Activated CD4-positive, CD25-positive, alpha-beta regulatory T cell treated with anti-CD3 and anti-CD28 coated beads, Interleukin-2, amount 50 U/mL, for 72 hours (primary cell): Measurements from ENCODE around the gene HYAL2.

Source experiments
- DNase-seq: peaks from one replicate; pipeline ENCODE4 v3.0.0; 2021

The HYAL2 gene

DNA sequence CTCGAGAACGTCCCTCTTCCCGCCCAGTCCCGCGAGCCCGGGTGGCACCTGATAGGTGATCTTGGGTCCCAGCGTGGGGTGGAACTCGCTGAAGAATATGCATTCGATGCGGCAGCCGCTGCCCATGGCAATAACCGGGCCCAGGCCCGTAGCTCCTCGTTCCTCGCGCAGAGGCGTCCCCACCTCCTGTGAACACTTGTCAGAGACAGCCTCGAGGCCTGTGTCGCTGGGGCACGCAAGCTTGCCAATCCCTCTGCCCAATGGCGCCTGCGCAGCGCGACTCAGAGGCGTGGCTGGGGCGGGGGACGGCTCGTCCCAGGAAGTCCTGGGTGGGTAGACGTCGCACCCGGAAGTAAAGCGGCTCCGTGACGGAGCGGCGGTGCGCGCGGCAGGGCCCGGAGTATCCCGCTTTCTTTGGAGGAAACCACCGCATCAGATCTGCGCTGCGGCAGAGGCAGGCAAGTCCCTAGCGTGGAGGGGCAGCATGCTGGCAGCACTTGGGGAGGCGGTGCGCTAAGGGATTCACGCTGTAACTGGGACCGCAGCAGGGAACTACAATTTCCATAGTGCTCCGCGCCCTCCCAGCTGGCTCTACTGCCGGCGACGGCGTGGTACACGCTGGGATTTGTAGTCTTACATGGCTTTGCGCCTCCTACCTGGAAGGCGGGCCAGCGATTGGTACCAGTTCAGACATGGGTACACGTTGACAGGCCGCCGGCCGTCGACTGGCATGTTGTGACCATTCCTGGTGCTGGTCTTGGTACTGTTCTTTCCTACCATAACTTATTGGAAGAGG is 28.2 kb upstream of the HYAL2 start, which contains the start of the genes CYB561D2 and NPRL2:
Gene CYB561D2, plus strand, starts transcription at position 336 of the 796 bp plus-strand sequence. CDS start 572 bp downstream, outside the sequence.
Gene NPRL2, minus strand, starts transcription at position 249 of the 796 bp plus-strand sequence. Its CDS starts 123 bp downstream, at position 126.
- DNase-seq: peak; percentile 99

DNA sequence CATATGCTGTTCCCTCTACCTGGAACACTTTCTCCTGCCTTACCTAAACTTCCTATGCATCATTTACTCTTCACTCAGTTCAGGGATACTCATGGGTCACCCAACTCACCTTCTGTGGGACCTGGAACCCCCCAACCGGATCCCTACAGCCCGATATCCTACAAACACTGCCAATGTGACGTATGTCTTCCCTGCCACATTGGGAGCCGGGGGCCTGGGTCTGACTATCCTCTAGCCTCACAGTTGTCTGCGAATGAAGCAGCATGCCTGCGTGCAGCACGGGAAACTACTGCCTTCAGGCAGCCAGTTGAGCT is 27.6 kb upstream of the HYAL2 start:
- DNase-seq: no peak

DNA sequence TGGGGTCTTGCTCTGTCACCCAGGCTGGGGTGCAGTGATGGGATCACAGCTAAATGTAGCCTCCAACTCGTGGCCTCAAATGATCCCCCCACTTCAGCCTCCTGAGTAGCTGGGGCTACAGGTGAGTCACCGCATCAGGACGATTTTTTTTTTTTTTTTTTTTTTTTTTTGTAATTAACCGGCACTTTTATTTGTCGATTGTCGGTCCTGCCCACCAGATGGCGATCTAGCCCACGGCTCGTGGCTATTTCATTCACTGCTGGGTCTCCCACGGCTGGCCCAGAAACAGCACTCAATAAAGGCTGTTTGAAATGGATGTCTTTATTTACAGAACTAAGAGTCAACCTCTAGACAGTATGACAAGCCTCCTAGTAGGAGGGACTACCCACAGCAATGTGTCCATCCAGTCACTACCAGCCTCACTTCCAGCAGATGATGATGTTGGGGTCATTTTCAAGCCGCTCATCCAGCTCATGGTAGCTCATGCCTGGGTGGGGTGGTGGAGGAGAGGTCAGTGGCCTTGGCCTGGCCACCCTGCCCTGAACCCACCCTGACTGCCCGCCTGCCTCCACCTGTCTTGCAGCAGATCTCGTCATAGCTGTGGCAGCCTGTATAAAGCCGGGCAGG is 24.8 kb upstream of the HYAL2 start:
- DNase-seq: peak; percentile 62

DNA sequence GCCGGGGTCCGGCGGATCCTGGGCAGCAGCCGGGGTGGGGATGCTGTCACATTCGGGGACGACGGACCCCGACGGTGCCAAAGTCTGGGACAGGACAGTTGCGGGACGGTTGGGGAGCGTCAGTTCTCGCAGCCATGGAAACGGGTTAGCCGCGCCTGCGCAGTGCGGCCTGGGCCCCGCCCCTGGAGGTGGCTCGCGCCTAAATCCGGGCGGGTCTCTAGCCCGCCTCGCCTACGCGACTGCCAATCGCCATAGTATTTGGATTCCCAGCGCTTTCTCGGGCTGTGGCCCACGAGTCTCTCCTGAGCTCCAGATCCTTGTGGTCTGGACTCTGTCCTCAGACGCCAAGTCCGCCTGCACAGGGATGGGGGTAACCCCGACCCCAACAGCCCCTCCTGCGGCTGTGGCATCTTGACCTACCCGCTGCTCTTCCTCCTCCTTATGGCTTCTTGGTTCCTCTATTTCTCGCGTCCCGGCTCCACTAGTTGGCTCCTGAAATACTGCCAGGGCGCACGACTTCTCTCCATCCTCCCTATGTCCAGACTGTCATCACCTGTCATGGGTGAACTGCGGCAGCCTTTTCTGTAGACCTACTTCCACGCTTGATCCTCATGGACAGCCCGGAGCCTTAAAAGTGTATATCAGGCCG is 23.2 kb upstream of the HYAL2 start, which contains the start of gene ZMYND10:
Gene ZMYND10, minus strand, starts transcription at position 147 of the 649 bp plus-strand sequence. CDS start 153 bp downstream, outside the sequence.
- DNase-seq: peak; percentile 79

DNA sequence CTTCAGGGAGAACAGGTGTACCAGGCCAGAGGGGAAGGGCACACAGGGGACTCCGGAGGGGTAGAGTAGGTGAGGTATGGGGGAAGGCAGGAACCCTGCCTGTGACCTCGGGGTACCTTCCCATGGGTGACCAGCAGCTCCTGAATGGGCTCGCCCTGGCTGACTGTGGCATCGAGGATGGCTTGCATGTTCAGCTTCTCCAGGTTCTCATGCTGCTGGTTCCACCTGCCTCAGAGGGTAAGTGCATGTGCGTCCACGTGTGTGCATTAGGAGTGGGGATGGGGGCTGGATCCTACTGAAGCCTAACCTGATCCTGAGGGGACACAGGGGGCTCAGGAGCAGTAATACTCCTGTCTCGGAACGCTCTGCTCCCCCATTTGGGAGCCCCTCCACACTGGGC is 22.5 kb upstream of the HYAL2 start:
- no peak for DNase-seq

DNA sequence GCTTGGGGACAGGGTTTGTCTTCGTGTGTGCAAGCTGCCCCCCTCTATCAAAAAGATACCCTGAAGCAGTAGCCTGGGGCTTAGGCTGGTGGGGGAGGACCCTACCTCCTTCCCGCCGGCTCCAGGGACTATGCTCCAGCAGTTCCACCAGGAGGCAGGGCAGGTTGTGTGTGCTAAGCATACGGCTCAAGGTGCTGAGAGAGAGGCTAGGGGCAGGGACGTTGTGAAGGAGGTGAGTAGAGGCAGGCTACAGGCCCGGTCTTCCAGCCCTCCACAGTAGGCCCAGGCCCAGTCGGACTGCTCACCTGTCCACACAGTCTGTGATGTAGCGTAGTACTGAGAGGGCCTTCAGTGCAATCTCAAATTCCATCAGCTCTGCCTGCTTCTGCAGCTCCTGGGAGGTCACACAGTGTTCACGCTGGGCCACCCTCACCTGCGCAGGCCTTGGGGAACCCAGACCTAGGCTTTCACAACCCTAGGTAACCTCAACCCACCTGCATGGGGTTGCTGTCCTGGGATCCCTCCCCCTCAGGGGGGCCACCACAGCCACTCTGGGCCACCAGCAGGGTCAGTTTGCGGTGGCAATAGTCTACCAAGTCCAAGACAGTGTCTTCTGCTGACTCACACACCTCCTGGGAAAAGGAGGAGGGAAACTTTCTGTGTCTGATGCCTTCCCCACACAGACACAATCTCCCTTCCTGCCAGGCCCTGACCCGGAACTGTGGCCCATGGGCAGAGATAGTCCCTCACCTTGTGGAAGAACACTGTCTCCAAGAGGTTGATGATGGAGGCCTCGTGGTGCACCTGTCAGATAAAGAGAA is 20.5 kb upstream of the HYAL2 start:
- no peak for DNase-seq

DNA sequence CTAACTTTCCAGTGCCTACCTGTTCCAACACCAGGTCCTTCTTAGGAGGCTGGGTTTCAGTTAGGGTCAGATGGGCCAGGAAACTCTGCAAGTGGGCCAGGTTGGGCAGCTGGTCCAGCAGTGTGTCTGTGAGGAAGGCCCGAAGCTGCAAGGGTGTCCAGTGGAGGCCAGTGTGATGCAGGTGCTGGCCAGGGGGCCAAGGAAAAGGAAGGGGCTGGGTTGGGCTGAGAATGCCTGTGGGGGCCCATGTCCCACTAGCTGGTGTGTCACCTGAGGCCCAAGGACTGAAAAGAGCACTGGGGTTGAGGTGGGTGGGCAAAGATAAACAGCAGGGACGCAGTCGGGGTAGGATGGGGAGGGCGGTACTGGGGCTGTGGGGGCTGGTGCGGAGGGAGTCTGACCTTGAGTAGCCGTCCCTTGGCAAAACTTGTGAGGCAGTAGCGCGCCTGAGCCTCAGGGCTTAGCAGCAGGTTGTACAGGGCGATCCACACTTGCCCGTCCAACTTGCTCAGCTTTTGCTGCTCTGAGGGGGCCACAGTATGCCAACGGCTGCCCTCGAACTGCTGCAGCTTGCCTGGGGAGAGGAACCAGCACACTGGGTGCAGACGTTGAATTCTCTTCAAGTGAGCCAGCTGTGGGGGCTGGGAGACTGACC is 19.6 kb upstream of the HYAL2 start:
- DNase-seq: no peak

DNA sequence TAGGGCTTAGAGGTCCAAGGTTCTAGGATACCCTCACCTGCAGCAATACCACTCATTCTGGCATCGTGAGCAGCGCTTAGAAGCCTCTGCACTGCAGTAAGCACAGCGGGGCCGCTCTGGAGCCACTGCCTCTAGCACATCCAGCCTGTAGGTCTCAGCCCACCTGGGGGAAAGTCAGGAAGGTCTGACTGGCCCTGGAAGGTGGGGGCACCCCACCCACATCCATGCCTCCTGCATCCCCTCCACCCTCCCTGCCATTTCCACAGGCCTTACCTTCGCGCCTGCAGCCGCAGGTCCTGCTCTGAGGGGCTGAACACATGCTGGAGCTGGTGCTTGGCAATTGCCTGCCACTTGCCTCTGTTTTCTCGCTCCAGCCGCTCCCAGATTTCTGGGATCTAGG is 19.0 kb upstream of the HYAL2 start:
- DNase-seq: no peak

DNA sequence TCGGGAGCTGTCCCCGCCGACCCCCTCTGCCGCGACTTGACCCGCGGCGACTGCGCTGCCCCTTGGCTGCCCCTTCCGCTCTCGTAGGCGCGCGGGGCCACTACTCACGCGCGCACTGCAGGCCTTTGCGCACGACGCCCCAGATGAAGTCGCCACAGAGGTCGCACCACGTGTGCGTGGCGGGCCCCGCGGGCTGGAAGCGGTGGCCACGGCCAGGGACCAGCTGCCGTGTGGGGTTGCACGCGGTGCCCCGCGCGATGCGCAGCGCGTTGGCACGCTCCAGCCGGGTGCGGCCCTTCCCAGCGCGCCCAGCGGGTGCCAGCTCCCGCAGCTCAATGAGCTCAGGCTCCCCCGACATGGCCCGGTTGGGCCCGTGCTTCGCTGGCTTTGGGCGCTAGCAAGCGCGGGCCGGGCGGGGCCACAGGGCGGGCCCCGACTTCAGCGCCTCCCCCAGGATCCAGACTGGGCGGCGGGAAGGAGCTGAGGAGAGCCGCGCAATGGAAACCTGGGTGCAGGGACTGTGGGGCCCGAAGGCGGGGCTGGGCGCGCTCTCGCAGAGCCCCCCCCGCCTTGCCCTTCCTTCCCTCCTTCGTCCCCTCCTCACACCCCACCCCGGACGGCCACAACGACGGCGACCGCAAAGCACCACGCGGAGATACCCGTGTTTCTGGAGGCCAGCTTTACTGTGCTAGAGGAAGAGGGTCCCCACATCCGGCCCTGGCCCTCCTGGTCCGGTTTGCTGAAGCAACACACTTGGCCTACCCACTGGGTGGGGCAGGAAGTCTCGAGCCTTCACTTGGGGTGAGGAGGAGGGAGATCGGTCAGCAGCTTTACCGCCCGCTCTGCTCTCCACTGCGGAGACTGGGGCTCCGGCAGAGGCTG is 18.1 kb upstream of the HYAL2 start, which contains the start of gene RASSF1:
Gene RASSF1, minus strand, starts transcription at position 389 of the 882 bp plus-strand sequence. Its CDS starts 31 bp downstream, at position 358.
- peak; percentile 64 for DNase-seq

DNA sequence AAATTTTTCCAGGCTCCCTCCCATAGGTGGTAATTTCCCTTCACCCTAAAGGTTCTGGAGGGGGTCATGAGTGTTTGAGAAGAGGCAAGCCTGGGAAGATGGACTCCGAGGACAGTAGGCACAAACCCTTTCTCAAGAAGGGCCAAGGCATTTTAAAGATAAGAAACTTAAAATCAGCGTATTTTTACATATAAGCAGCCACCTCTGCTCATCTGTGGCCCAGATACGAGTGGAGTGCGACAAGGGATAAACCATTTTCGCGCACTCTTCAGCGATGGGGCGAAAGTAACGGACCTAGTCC is 17.6 kb upstream of the HYAL2 start:
- no peak for DNase-seq

DNA sequence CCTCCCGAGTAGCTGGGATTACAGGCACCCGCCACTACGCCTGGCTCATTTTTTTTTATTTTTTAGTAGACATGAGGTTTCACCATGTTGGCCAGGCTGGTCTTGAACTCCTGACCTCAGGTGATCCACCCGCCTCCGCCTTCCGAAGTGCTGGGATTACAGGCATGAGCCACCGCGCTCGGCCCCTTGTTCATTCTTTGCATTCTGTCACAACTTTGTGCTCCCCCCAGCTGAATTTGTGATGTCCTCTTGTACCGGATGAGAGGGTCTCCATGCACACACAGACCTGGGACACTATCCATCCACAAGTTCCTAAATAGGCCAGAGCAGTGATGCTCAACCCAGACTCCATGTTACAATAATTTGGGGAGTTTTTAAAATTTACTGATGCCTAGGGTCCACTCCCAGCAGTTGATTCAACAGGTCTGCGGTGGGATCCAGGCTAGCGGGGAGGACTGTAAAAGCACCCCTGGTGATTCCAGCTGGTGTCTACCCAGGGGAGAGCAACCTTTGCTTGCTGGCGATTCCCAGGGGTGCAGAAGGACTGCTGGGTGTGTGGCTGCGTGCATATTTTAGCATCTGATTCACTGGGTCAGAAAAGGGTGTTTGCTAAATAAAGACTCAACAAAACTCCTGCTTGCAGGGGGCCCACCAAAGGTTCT is 17.1 kb upstream of the HYAL2 start:
- no peak for DNase-seq

DNA sequence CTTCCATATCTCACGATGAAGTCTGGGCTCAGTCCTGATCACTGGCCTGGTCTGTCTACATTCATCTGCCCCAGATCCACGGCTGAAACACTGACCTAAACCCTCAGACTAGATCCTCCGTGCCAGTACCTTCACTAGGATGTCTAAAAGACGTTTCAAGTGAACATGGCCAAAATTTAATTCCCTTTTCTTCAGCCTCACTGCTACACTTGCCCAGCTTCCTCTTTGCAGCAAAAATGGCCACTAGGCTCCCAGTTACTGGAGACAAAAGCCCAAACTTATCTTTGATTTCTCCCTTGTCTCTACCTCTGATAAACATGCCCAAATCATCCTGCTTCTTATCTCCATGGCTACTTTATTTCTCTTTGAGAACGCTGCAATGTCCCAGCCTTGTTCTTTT is 16.4 kb upstream of the HYAL2 start:
- DNase-seq: no peak

DNA sequence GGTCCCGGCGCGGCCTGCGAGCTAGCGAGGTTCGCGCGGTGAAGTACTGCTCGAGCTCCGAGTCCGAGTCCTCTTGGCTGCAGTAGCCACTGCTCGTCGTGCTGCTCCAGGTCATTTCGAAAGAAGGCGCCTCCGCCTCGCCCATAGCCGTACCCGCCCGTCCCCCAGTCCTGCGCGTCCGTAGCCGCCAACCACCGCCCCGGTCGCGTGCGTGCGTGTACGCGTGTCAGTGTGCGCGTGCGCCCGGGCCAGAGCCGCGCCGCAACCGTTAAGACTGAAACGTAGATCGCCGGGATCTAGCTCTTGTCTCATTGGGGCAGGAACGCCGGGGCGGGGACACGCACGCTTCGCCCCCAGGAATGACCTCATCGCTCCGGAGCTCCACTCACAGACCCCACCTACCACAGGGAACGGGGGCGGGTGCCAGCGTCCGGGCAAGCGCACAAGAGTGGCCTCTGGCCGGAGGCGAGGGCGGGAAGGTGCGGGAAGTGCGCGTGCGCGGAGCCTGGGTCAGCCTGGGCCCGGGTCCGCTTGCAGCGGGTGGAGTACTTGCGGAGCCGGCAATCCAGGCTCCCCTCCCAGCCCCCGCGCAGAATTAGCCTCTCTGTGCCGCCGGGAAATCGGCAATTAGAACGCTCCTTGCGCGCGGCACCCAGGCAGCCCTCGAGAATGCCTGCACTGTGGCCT is 14.8 kb upstream of the HYAL2 start:
- DNase-seq: peak; percentile 95

DNA sequence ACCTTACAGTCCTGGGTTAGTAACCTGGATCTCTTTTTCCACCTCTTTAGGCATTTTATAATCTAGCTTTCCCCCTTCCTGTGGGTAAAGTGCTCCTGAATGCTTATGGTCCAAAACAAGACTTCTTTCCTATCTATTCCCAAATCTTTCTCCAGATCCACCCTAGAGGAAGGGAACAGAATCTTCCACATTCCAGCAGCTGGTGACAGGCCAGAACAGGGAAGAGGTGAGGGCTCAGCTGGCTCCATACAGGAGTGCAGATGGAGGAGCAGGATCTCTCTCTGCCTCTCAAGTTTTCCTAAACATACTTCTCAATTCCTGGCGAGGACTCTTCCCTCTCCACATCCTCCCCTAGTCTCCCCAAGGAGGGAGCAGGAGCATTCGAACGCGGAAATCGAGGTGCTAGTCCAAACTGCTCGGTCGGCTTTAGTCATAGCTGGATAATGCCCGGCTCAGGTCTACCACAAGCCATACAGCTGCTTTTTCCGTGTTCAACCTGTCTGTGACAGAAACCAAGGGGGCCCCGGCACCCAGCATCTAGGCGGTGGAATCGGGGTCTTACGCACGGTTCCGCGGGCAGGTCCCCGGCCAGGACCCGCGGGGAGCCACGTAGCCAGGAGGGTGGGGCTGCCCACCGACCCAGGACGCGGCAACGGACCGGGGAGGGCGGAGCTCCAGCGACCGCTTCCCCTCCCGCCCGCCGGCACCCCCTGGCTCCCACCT is 14.1 kb upstream of the HYAL2 start:
- no peak for DNase-seq

DNA sequence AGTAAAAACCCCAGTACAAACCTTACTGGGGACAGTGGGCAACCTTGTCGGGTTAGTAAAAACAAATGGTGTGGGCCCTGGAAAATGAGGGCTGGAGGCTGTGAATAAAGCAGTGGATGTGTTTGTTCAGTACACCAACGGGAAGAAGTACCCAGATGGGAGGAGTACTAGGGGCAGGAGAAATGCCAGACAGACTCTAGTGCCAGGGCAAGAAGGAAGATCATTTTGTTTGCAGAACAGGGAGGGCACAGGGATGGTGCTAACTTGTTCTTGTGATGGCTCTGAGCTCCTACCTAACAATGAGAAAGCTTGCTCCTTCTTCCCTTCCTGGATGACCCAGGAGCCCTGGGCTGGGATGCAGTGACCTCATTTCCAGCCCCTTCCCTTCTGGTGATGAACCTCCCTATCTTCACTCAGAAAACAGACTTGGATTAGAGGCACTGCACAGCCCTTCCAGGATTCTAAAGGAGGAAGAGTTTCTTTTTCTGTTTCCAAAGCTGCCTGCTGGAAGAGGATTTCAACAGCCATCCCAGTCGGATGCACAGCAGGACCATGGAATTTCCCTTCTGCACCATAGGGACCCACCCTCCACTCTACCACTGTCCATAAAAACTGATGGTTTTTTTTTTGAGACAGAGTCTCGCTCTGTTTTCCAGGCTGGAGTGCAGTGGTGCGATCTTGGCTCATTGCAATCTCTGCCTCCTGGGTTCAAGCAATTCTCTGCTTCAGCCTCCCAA is 12.0 kb upstream of the HYAL2 start:
- DNase-seq: no peak

DNA sequence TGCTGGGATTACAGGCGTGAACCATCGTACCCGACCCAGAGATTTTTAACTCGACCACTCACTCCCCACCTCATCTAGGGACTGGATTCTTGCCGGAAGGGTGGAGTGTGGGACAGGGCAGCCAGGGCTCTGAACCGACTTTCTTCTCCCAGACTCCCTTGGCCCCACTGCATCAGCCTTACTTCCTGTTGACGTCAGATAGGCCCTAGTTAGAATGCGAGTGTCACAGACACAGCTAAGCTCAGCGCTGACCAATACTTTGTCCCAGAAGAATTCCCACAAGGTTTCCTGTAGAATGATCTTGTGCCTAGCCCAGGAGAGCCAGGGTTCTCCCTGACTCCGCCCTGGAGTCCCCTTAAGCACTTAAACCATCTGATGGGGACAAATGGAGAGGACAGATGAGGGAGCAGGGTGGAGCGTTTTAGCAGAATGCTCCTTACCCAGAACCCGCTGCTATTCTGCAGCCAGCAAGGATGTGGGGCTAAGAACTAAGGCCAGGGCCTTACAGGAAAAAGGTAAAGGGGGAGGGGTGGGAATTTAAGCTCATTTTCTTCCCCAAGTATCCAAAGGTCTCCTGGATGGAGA is 11.3 kb upstream of the HYAL2 start:
- no peak for DNase-seq

DNA sequence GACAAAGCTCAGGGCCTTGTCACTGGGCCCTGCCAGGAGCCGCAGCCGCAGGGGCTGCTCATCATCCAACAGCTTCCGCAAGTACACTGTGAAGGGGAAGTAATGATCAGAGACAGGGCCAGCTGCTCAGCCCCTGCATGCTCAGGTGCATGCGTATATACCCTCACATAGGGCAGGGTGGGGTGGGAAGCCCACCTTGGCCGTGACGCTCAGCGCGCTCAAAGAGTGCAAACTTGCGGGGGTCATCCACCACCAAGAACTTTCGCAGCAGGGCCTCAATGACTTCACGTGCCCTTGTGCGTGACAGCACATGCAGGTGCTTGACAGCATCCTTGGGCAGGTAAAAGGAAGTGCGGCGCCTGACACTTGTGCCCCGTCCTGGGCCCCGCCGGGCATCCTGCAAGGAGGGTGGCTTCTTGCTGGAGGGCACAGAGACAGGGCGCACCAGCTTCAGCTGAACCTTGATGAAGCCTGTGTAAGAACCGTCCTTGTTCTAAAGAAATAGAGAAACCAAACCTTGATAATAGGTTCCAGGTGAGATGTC is 8.9 kb upstream of the HYAL2 start:
- DNase-seq: no peak

DNA sequence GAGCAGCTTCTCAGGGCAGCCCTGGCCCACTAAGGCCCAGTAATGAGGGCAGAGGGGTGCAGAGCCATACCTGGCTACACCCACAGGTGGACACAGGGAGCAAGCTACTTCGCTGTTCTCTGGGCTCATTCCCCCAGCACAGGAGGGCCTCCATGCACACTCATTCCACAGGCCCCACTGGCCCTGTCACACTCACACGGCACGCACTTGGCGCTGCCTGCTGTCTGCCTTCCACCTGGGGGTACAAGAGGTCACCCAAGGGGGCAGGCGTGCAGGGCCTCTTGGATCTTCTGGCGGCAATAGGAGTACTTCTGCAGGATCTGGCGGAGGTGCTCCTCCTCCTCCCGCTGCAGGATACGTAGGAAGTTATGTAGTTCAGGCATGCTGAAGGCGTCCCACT is 7.8 kb upstream of the HYAL2 start:
- no peak for DNase-seq
